GM18520 (cell line): ENCODE results near the gene AATF.

Experiments used
- ATAC-seq: cut with Tn5 transposase; IDR thresholded peaks from one replicate; pipeline ENCODE4 v1.9.1; 2021; ENCODE audit not compliant: unreplicated experiment

AATF gene

GRCh38 chr17:36930583-36930900 lies 18.2 kb upstream of the AATF start:
- no peak for ATAC-seq

- no peak for ATAC-seq
These were observed 17.6 kb upstream of the AATF start for GRCh38 chr17:36931096-36931696.

GRCh38 chr17:36931697-36932382 lies 16.9 kb upstream of the AATF start:
- no peak for ATAC-seq

GRCh38 chr17:36932383-36932693 lies 16.4 kb upstream of the AATF start:
- ATAC-seq: no peak

- no peak for ATAC-seq
These were observed 15.9 kb upstream of the AATF start for GRCh38 chr17:36932694-36933511.

GRCh38 chr17:36933512-36934143 lies 15.1 kb upstream of the AATF start:
- ATAC-seq: no peak

GRCh38 chr17:36934144-36934691 lies 14.5 kb upstream of the AATF start:
- ATAC-seq: no peak

GRCh38 chr17:36934692-36935630 lies 13.8 kb upstream of the AATF start:
- ATAC-seq: no peak

GRCh38 chr17:36935671-36936454 lies 12.9 kb upstream of the AATF start:
- no peak for ATAC-seq

- ATAC-seq: no peak
These were observed 12.2 kb upstream of the AATF start for GRCh38 chr17:36936455-36937000.

GRCh38 chr17:36937001-36937958 lies 11.5 kb upstream of the AATF start, which contains the start of gene LHX1:
TSS of gene LHX1 (plus strand) at chr17:36937475. CDS start at chr17:36938198, 723 bp downstream.
- ATAC-seq: no peak

GRCh38 chr17:36937959-36938565 lies 10.7 kb upstream of the AATF start:
- no peak for ATAC-seq

- no peak for ATAC-seq
These were observed 10.1 kb upstream of the AATF start for GRCh38 chr17:36938566-36939051.

GRCh38 chr17:36939052-36939801 lies 9.5 kb upstream of the AATF start:
- ATAC-seq: no peak

- ATAC-seq: no peak
These were observed 8.9 kb upstream of the AATF start for GRCh38 chr17:36939802-36940312.
